CD4-positive, alpha-beta T cell treated with Interleukin-2 at 100 ng/mL for 4 hours (primary cell): ENCODE measurements around the gene ZNF224.
A peak's percentile ranks its signal among the peaks of the same experiment; 100 is the strongest.
"Not testable (repeated sequence)": the region's sequence is repeated elsewhere in the genome, so short reads cannot be mapped to it uniquely, and the experiment has no call there.

Experiments
- DNase-seq: peaks from one replicate; pipeline ENCODE4 v3.0.0-alpha.2; 2020; ENCODE audit warnings: low spot score

The ZNF224 gene

GRCh38 chr19:44093931-44094765 lies at the start of gene ZNF224:
Gene ZNF224, plus strand, starts transcription at chr19:44094361. Its CDS starts 3,513 bp downstream, at chr19:44097874.
- peak; percentile 87 for DNase-seq

GRCh38 chr19:44050740-44051649 lies 43.2 kb upstream of the ZNF224 start:
- peak; percentile 8 for DNase-seq

- DNase-seq, result peak; percentile 80
These were observed 42.3 kb upstream of the ZNF224 start, which contains the start of gene ZNF223 for GRCh38 chr19:44051650-44052402. Gene ZNF223, plus strand, starts transcription at chr19:44052036. Its CDS starts 3,141 bp downstream, at chr19:44055177.

GRCh38 chr19:44055870-44056269 lies 38.3 kb upstream of the ZNF224 start:
- DNase-seq, result no peak

GRCh38 chr19:44059229-44059628 lies 34.9 kb upstream of the ZNF224 start:
- DNase-seq, result no peak

GRCh38 chr19:44061038-44061437 lies 33.1 kb upstream of the ZNF224 start:
- no peak for DNase-seq

GRCh38 chr19:44066305-44066704 lies 27.9 kb upstream of the ZNF224 start:
- no peak for DNase-seq

GRCh38 chr19:44069415-44069814 lies 24.7 kb upstream of the ZNF224 start:
- DNase-seq, result no peak

GRCh38 chr19:44071824-44072542 lies 22.2 kb upstream of the ZNF224 start, which contains the start of gene ZNF284:
Gene ZNF284, plus strand, starts transcription at chr19:44072159. Its CDS starts 4,231 bp downstream, at chr19:44076390.
- DNase-seq, result peak; percentile 91

- DNase-seq, result no peak
These were observed 21.4 kb upstream of the ZNF224 start for GRCh38 chr19:44072543-44073401.

GRCh38 chr19:44076325-44076724 lies 17.8 kb upstream of the ZNF224 start:
- no peak for DNase-seq

- no peak for DNase-seq
These were observed 2.1 kb upstream of the ZNF224 start for GRCh38 chr19:44092108-44092507.

- no peak for DNase-seq
These were observed 13.6 kb downstream of the ZNF224 start for GRCh38 chr19:44107751-44108150.

GRCh38 chr19:44109458-44109857 lies 15.3 kb downstream of the ZNF224 start:
- DNase-seq, result no peak

- no peak for DNase-seq
These were observed 17.8 kb downstream of the ZNF224 start for GRCh38 chr19:44111910-44112463.

- DNase-seq, result no peak
These were observed 18.6 kb downstream of the ZNF224 start for GRCh38 chr19:44112802-44113137.

- peak; percentile 93 for DNase-seq
These were observed 19.1 kb downstream of the ZNF224 start, which contains the start of gene ZNF225 for GRCh38 chr19:44113138-44113783. Gene ZNF225, plus strand, starts transcription at chr19:44113399. Its CDS starts 2,429 bp downstream, at chr19:44115828.

GRCh38 chr19:44113784-44114390 lies 19.7 kb downstream of the ZNF224 start:
- DNase-seq, result no peak

GRCh38 chr19:44121162-44121561 lies 27.0 kb downstream of the ZNF224 start:
- DNase-seq, result not testable (repeated sequence)
